Measurements from ENCODE around the gene TMPRSS4. TPM values are rescaled to one million over a fixed set of nuclear protein-coding genes. Genes with fewer than 3 reads are reported as not detected.

Gene TMPRSS4
- total RNA-seq, 4 donors from 2014 or later = 142 to 197 (median 161) TPM

GRCh38 chr11:118091690-118092089 is 14.8 kb downstream of the TMPRSS4 start:
- 39 to 41% methylated on average over 6 of the region's 6 CpGs for WGBS, 2 donors
- intact Hi-C loops (cut with DNase I) = no loop called here
- peaks cover 9 to 60% (median 12%) of the 10 kb centered on the region in 3 donors for H3K4me1 ChIP-seq
- DNase-seq = no peak
- H3K4me3 ChIP-seq = no peak overlapping the region
- H3K27me3 ChIP-seq = peaks cover 0 to 2% (median 0%) of the 10 kb centered on the region in 4 donors
- no peak for TF ChIP-seq POLR2A (IDR thresholded peaks at IDR 0.05)
- TF ChIP-seq, protein P1, sequence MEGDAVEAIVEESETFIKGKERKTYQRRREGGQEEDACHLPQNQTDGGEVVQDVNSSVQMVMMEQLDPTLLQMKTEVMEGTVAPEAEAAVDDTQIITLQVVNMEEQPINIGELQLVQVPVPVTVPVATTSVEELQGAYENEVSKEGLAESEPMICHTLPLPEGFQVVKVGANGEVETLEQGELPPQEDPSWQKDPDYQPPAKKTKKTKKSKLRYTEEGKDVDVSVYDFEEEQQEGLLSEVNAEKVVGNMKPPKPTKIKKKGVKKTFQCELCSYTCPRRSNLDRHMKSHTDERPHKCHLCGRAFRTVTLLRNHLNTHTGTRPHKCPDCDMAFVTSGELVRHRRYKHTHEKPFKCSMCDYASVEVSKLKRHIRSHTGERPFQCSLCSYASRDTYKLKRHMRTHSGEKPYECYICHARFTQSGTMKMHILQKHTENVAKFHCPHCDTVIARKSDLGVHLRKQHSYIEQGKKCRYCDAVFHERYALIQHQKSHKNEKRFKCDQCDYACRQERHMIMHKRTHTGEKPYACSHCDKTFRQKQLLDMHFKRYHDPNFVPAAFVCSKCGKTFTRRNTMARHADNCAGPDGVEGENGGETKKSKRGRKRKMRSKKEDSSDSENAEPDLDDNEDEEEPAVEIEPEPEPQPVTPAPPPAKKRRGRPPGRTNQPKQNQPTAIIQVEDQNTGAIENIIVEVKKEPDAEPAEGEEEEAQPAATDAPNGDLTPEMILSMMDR (IDR thresholded peaks at IDR 0.05) = no peak
- H3K9me3 ChIP-seq = peaks cover 0 to 13% (median 0%) of the 10 kb centered on the region in 3 donors
- peaks cover 9 to 37% (median 19%) of the 10 kb centered on the region in 3 donors for H3K36me3 ChIP-seq
- H3K27ac ChIP-seq = no peak overlapping the region

- peaks cover 9 to 35% (median 19%) of the 10 kb centered on the region in 3 donors for H3K36me3 ChIP-seq
- H3K4me3 ChIP-seq = no peak overlapping the region
- no peaks in the 10 kb centered on the region for H3K9me3 ChIP-seq
- no peak for DNase-seq
- peaks cover 5 to 47% (median 12%) of the 10 kb centered on the region in 3 donors for H3K4me1 ChIP-seq
- intact Hi-C loops (cut with DNase I) = no loop called here
- H3K27me3 ChIP-seq = peaks cover 0 to 2% (median 0%) of the 10 kb centered on the region in 4 donors
- H3K27ac ChIP-seq = no peak overlapping the region
- WGBS, 2 donors = 57 to 80% methylated on average over 2 to 4 of the region's 8 CpGs
- TF ChIP-seq, protein P1 (IDR thresholded peaks at IDR 0.05) = no peak
- TF ChIP-seq POLR2A (IDR thresholded peaks at IDR 0.05) = no peak
Observed at GRCh38 chr11:118092907-118093571, 16.2 kb downstream of the TMPRSS4 start.

GRCh38 chr11:118095493-118095892 is 18.6 kb downstream of the TMPRSS4 start:
- TF ChIP-seq, protein P1 (IDR thresholded peaks at IDR 0.05) = no peak
- no peak for TF ChIP-seq POLR2A (IDR thresholded peaks at IDR 0.05)
- Histone ChIP-seq H3K4me3 (no peak overlapping the region), H3K27ac (no peak overlapping the region), H3K9me3 (no peaks in the 10 kb centered on the region), H3K27me3 (peaks cover 0 to 2% (median 0%) of the 10 kb centered on the region in 4 donors), H3K4me1 (peaks cover 0 to 35% (median 12%) of the 10 kb centered on the region in 3 donors), H3K36me3 (peaks cover 9 to 59% (median 19%) of the 10 kb centered on the region in 3 donors)
- DNase-seq = no peak
- intact Hi-C loops (cut with DNase I) = no loop called here
- WGBS, 2 donors = 68 to 71% methylated on average over 3 to 4 of the region's 4 CpGs

DNA sequence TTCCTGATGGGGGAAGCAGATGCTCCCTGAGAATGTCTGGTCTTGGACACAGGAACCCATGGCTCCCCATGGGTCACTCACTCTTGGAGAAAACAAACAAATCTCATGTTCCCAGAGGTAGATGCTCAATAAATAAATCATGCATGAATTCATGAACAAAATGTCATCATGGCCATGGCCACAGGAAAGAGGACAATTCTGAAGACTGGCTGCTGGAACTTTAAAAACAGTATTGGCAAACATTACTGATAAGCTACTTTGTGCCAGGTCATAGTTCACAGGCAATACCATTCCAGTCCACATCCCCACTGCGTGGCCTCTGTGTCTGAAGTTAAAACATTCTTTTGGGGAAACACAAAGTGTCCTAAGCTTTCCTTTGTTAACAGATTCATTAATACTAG is 19.1 kb downstream of the TMPRSS4 start:
- DNase-seq = no peak
- WGBS, 2 donors = 25 to 43% methylated on average over 1 of the region's 1 CpG
- Histone ChIP-seq H3K36me3 (peaks cover 9 to 64% (median 19%) of the 10 kb centered on the region in 3 donors), H3K27me3 (peaks cover 0 to 1% (median 0%) of the 10 kb centered on the region in 4 donors), H3K4me3 (no peak overlapping the region), H3K9me3 (no peaks in the 10 kb centered on the region), H3K4me1 (peaks cover 0 to 30% (median 12%) of the 10 kb centered on the region in 3 donors), H3K27ac (no peak overlapping the region)
- no peak for TF ChIP-seq POLR2A (IDR thresholded peaks at IDR 0.05)
- TF ChIP-seq, protein P1 (IDR thresholded peaks at IDR 0.05) = no peak
- intact Hi-C loops (cut with DNase I) = no loop called here

- intact Hi-C loops (cut with DNase I) = no loop called here
- Histone ChIP-seq H3K27ac (no peak overlapping the region), H3K27me3 (no peaks in the 10 kb centered on the region), H3K4me1 (no peaks in the 10 kb centered on the region), H3K36me3 (peaks cover 9 to 95% (median 19%) of the 10 kb centered on the region in 3 donors), H3K9me3 (no peaks in the 10 kb centered on the region), H3K4me3 (no peak overlapping the region)
- no peak for DNase-seq
- 59 to 63% methylated on average over 8 of the region's 11 CpGs for WGBS, 2 donors
- no peak for TF ChIP-seq POLR2A (IDR thresholded peaks at IDR 0.05)
- TF ChIP-seq, protein P1 (IDR thresholded peaks at IDR 0.05) = no peak
Observed at GRCh38 chr11:118098996-118099837, 22.3 kb downstream of the TMPRSS4 start.

Data from esophagus squamous epithelium (tissue), 5 donors.